Left ventricle myocardium superior (tissue), 1 donor: ENCODE measurements around the gene EFTUD2. TPM values are rescaled to one million over a fixed set of nuclear protein-coding genes. Genes with fewer than 3 reads are reported as not detected.

Experiments
- ATAC-seq: fragments of 200-7000 bp; cut with Tn5 transposase; one replicate; pipeline ENCODE4 v1.9.1; 2020; ENCODE audit warnings: mild to moderate bottlenecking, moderate library complexity
- DNase-seq: peaks from one replicate; pipeline ENCODE4 v3.0.0-alpha.2; 2020
- intact Hi-C: fragments of 100-400 bp; cut with micrococcal nuclease; formaldehyde crosslinking; loops from one replicate; pipeline ENCODE4 v1.11.0; 2022
- total RNA-seq: library from RNA; stranded (reverse); fragmentation: NEBNext Ultra II Directional; extraction: Animal tissue kit (Norgen Biotek cat#: 25700); gene quantifications from one replicate; pipeline ENCODE4 v1.2.1, GENCODE V29; 2021
- donor health status: DM: no; HTN: yes; CAD: no; lungs with severe emphysema.

EFTUD2 gene
- total RNA-seq, 1 donor from 2014 or later = 54.4 TPM

- DNase-seq (no peak), ATAC-seq (no peak)
- intact Hi-C loops = loop anchor here (5.0 kb wide), 1 partner anchor 89 kb away; no protein-coding TSS in a partner anchor
Observed at GRCh38 chr17:44865931-44866330, 33.3 kb downstream of the EFTUD2 start.

DNA sequence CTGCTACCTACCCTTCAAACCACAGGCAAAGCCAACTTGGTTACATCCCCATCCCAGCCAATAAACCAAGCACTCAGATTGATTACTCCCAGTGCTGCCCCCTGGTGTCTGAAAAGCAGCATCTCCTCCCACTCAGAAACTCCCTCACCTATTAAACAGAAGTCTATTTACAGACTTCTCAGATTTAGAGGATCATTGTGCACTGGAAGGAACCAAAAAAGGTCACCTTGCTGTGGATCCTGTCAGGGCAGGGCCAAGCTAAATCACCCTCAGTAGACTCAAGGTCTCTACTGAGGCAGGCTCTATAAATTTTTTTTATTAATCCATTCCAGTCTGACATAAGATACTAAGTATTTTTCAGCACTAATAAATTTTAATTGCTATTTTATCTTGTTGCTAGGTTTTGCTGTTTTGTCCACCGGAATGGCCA, 34.0 kb downstream of the EFTUD2 start:
- intact Hi-C loops = loop anchor here (5.0 kb wide), 1 partner anchor 88 kb away; no protein-coding TSS in a partner anchor
- ATAC-seq = peak; percentile 72
- DNase-seq = peak; percentile 70

DNA sequence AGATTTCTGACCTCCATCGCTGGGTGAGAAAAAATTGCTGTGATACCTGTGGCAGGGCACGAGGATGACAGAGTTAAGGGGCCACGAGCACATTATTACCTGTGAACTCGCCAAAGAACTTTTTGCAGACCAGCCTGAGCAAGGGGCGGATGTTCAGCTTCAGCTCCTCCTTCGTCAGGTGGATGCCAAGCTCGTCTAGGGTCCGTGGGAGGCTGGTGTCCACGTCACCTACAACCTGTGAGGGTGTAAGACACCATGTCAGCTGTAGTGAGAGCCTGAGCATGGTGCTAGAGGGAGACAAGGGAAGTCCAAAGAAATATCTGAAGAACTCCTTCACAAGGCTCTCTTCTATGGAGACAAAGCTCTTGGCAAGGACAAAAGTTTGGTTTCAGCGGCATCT, 34.4 kb downstream of the EFTUD2 start:
- DNase-seq = no peak
- intact Hi-C loops = loop anchor here (5.0 kb wide), 1 partner anchor 88 kb away; no protein-coding TSS in a partner anchor
- peak; percentile 11 for ATAC-seq

- intact Hi-C loops = no loop called here
- ATAC-seq (no peak), DNase-seq (no peak)
Observed at GRCh38 chr17:44863061-44863918, 36.0 kb downstream of the EFTUD2 start.

- intact Hi-C loops = no loop called here
- no peak for DNase-seq
- no peak for ATAC-seq
Observed at GRCh38 chr17:44862278-44862914, 36.8 kb downstream of the EFTUD2 start.

- intact Hi-C loops = no loop called here
- no peak for DNase-seq
- ATAC-seq = no peak
Observed at GRCh38 chr17:44859701-44860100, 39.5 kb downstream of the EFTUD2 start.

GRCh38 chr17:44854192-44854591, 45.1 kb downstream of the EFTUD2 start:
- no peak for DNase-seq
- intact Hi-C loops = no loop called here
- ATAC-seq = no peak

DNA sequence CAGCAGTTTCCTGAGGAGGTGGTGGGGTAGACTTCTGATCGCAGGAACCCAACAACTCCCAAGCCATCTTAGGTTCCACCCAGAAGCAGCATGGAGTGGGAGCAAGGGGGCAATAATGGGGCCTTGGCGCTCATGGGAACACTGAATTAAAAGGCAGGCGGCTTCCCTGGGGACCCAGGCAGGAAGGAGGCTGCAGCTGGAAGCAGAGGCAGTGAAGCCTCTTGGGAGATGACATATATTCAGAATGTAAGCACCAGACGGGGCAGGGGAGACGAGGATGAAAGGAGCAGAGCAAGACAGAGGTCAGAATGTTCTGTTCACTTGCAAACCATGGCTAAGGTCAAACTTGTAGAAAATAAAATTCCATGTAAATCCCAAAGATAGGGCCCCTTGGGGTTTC, 48.6 kb downstream of the EFTUD2 start:
- ATAC-seq = peak; percentile 74
- DNase-seq = peak; percentile 65
- intact Hi-C loops = no loop called here

DNA sequence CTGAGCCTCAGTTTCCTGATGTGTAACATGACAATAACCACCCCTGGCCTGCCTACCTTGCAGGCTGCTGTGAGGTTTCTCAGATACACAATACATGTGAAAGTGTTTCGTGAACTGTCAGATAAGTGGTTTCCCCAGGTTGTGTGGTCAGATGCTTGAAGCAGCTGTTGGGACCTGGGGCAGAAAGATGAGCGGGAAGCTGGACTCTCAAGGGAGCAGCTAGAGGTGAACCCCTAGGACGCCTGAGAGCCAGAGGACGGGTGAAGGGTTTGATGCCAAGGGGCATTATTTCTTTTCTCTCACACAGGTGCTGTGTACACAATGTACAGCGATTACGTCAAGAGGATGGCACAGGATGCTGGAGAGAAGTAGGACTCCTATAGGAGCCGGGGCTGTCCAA, 49.2 kb downstream of the EFTUD2 start:
- ATAC-seq (no peak), DNase-seq (no peak)
- intact Hi-C loops = no loop called here

- DNase-seq (no peak), ATAC-seq (no peak)
- intact Hi-C loops = no loop called here
Observed at GRCh38 chr17:44848961-44849489, 50.2 kb downstream of the EFTUD2 start.

GRCh38 chr17:44848257-44848795, 50.9 kb downstream of the EFTUD2 start:
- DNase-seq = no peak
- ATAC-seq = peak; percentile 20
- intact Hi-C loops = no loop called here

- peak; percentile 60 for DNase-seq
- intact Hi-C loops = no loop called here
- ATAC-seq = peak; percentile 44
Observed at GRCh38 chr17:44847586-44847985, 51.7 kb downstream of the EFTUD2 start, which contains the start of gene HIGD1B. TSS of gene HIGD1B (plus strand) at chr17:44847883. CDS start at chr17:44848153, 270 bp downstream.

DNA sequence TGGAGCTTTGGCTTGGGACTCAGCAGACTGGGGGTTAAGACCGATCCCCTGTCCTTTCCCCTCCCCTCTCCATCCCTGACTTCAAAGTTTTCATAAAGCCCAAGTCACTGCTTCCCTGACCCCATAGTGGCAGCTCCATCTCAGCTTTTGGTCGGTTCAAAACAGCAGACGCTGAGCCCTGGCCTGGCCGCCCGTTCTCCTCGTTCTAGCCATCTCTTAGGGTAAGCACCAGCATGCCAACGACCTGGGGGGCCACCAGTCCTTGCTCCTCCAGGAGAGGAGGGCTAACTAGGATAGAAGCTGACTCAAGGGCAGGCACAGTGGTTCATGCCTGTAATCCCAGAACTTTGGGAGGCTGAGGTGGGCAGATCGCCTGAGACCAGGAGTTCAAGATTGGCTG, 53.0 kb downstream of the EFTUD2 start:
- ATAC-seq (no peak), DNase-seq (no peak)
- intact Hi-C loops = no loop called here

DNA sequence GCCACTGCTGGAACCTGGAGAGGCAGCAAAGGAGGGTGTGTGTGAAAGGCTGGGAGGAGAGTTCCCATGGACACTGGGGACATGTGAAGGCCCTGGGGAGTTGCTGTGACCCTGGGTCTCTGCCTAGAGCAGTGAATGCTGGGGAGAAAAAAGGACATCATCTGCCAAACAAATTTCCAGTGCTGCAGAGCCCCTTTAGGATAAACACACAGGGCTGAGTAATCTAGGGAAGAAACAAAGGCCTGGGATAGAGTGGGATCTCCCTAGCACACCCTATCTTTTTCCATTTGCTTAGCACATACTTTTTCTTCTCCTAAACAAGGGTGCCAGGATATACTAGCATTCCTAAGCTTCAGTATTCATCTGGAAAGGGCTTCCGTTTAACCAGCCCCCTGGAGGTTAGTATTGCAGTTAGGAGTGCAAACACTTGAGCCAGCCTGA, 54.8 kb downstream of the EFTUD2 start:
- ATAC-seq (peak; percentile 75), DNase-seq (peak; percentile 61)
- intact Hi-C loops = no loop called here

GRCh38 chr17:44842748-44843147, 56.5 kb downstream of the EFTUD2 start:
- DNase-seq (no peak), ATAC-seq (peak; percentile 82)
- intact Hi-C loops = no loop called here

DNA sequence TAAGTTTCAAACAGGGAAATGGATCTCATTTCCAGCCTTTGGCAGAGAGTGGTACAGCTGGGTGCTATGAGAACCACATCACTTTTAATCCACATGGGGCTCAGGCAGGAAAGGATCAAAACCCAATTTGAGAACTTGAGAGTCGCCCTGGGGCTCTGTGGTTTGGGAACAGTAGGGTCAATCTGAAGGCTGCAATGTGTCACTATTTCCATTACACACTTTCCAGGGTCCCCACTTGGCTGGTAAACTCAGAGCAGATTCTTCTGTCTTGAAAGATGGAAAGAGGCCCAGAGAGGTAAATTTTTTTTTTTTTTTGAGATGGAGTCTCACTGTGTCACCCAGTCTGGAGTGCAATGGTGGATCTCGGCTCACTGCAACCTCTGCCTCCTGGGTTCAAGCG, 58.3 kb downstream of the EFTUD2 start:
- ATAC-seq = no peak
- intact Hi-C loops = no loop called here
- DNase-seq = no peak

- intact Hi-C loops = no loop called here
- no peak for ATAC-seq
- DNase-seq = no peak
Observed at GRCh38 chr17:44840274-44840673, 59.0 kb downstream of the EFTUD2 start.

- no peak for DNase-seq
- intact Hi-C loops = no loop called here
- ATAC-seq = no peak
Observed at GRCh38 chr17:44837196-44837595, 62.0 kb downstream of the EFTUD2 start.

DNA sequence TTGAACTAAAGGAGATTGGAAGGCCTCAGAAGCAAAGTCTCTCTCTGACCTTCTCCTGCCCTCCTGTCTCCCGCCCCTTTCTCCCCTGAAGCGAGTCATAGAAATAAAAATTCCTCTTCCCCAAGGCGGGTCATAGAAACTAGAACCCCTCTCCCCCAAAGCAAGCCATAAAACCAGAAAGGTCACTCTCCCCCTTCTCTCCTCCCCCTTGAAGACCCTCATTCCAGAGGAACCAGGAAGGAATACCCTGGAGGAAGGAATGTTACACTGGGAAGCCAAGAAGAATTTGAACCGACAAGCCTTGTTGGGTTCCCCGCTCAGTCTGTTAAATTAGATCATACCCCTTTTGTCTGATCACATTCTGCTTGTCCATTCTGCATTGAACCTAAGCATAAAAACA, 66.4 kb downstream of the EFTUD2 start:
- ATAC-seq (no peak), DNase-seq (no peak)
- intact Hi-C loops = no loop called here

- intact Hi-C loops = no loop called here
- peak; percentile 34 for ATAC-seq
- DNase-seq = no peak
Observed at GRCh38 chr17:44831371-44831770, 67.9 kb downstream of the EFTUD2 start.
